GM18870 (cell line): ENCODE results near the gene GFI1B.
"Not testable (repeated sequence)": the region's sequence is repeated elsewhere in the genome, so short reads cannot be mapped to it uniquely, and the experiment has no call there.

Experiments
- ATAC-seq: cut with Tn5 transposase; IDR thresholded peaks from one replicate; pipeline ENCODE4 v1.9.1; 2021; ENCODE audit warnings: moderate library complexity; ENCODE audit not compliant: unreplicated experiment

The GFI1B gene

GRCh38 chr9:132990781-132991180 lies 12.3 kb downstream of the GFI1B start:
- no peak for ATAC-seq

- no peak for ATAC-seq
Measured at GRCh38 chr9:132991351-132992300, 13.1 kb downstream of the GFI1B start.

- no peak for ATAC-seq
Measured at GRCh38 chr9:132993511-132993939, 15.0 kb downstream of the GFI1B start.

- no peak for ATAC-seq
Measured at GRCh38 chr9:132994410-132995120, 16.1 kb downstream of the GFI1B start.

GRCh38 chr9:132995121-132995420 lies 16.6 kb downstream of the GFI1B start:
- ATAC-seq = no peak

GRCh38 chr9:132995879-132996278 lies 17.4 kb downstream of the GFI1B start:
- no peak for ATAC-seq

GRCh38 chr9:132996526-132996925 lies 18.0 kb downstream of the GFI1B start:
- ATAC-seq = no peak

- no peak for ATAC-seq
Measured at GRCh38 chr9:132997591-132997990, 19.1 kb downstream of the GFI1B start.

GRCh38 chr9:132998221-132998620 lies 19.7 kb downstream of the GFI1B start:
- not testable (repeated sequence) for ATAC-seq

GRCh38 chr9:132998831-132999635 lies 20.5 kb downstream of the GFI1B start:
- ATAC-seq = no peak

- no peak for ATAC-seq
Measured at GRCh38 chr9:133002147-133003070, 23.9 kb downstream of the GFI1B start.

- no peak for ATAC-seq
Measured at GRCh38 chr9:133003071-133003461, 24.6 kb downstream of the GFI1B start.

GRCh38 chr9:133003671-133004090 lies 25.2 kb downstream of the GFI1B start:
- ATAC-seq = no peak

GRCh38 chr9:133004091-133004998 lies 25.9 kb downstream of the GFI1B start:
- no peak for ATAC-seq

- no peak for ATAC-seq
Measured at GRCh38 chr9:133004999-133005760, 26.7 kb downstream of the GFI1B start.

GRCh38 chr9:133005957-133006356 lies 27.5 kb downstream of the GFI1B start:
- no peak for ATAC-seq

- no peak for ATAC-seq
Measured at GRCh38 chr9:133006731-133007352, 28.3 kb downstream of the GFI1B start.

GRCh38 chr9:133008406-133008805 lies 29.9 kb downstream of the GFI1B start:
- ATAC-seq = no peak
